ENCODE measurements around the gene PLGRKT. TPM values are rescaled to one million over a fixed set of nuclear protein-coding genes. Genes with fewer than 3 reads are reported as not detected.
"Not testable (repeated sequence)": the region's sequence is repeated elsewhere in the genome, so short reads cannot be mapped to it uniquely, and the experiment has no call there.

The PLGRKT gene
- total RNA-seq, 1 donor from 2014 or later = 12.4 TPM

- DNase-seq (ENCODE audit: low read depth, low spot score) = no peak
These were observed 53.3 kb downstream of the PLGRKT start for GRCh38 chr9:5384436-5384835.

DNA sequence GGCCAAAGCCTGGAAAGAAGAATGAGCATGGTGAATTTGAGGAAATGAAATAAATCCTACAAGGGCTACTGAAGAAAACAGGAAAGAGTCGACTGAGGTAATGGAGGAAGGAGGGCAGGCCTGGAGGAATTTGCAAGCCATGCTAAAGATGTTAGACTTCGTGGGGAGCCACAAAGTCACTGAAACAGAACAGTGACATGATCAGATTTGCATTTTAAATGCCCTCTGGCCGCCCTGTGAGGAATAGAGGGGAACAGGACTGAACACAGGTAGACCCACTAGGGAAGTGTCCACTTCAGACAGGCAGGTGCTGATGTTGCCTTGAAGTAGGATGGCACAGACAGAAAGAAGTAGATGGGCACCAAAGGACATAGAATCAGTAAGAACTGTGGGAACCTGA, 55.2 kb downstream of the PLGRKT start:
- no peak for DNase-seq (ENCODE audit: low read depth, low spot score)

DNA sequence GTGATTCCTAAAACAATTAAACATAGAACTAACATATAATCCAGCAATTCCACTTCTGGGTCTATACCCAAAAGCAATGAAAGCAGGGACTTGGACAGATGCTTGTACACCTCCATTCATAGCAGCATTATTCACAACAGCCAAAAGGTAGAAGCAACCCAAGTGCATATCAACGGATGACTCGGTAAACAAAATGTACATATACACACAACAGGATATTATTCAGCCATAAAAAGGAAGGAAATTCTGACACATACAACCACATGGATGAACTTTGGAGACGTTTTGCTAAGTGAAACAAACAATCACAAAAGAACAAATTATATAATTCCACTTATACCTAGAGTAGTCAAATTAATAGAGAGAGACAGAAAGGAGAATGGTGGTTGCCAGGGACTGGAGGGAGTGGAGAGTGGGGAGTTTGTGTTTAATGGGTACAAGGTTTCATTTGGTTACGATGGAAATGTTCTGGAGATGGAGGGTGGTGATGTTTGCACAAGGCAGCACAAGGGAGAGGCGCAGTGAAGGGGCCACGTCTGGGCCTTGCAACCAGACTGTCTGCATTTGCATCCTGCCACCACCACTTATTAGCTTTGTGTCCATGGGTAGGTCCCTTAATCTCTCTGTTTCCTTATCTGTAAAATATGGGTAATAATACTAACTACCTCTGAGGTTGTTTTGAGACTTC, 61.8 kb downstream of the PLGRKT start:
- DNase-seq (ENCODE audit: low read depth, low spot score) = peak; percentile 58

GRCh38 chr9:5375091-5375490, 62.6 kb downstream of the PLGRKT start:
- DNase-seq (ENCODE audit: low read depth, low spot score) = no peak

DNA sequence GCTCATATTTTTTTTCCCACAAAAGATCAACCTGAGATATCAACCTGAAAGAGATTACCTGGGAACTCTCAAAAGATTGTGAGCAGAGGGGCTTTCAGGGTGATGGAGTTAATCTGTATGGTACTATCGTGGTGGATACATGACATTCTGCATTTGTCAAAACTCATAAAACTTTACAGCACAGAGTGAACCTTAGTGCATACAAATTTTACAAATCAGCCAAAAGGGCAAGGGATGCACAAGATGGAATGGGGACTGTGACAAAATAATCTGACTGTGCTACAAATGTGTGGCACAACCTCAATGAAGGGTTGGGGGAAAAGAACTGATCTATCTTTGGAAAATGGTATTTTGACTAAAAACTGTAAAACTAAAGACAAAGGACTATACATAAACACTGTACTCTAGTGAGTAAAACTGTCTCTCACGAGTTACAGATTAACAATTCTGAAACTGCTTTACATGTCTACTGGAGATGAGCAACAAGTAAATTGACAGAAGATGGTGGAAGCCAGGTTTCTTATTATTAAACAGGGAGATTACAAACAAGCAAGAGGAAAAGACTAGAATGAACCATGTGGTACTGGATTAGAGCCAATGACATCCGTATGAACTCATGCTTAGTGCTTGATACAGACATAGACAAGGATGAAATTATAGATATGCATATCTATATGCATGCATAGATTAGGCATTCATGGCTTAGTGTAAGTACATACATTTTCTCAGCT, 73.3 kb downstream of the PLGRKT start:
- peak; percentile 22 for DNase-seq (ENCODE audit: low read depth, low spot score)

GRCh38 chr9:5361326-5362010, 76.3 kb downstream of the PLGRKT start:
- DNase-seq (ENCODE audit: low read depth, low spot score) = no peak

- DNase-seq (ENCODE audit: low read depth, low spot score) = no peak
These were observed 77.4 kb downstream of the PLGRKT start for GRCh38 chr9:5360341-5360740.

- DNase-seq (ENCODE audit: low read depth, low spot score) = no peak
These were observed 80.2 kb downstream of the PLGRKT start for GRCh38 chr9:5357431-5358105.

DNA sequence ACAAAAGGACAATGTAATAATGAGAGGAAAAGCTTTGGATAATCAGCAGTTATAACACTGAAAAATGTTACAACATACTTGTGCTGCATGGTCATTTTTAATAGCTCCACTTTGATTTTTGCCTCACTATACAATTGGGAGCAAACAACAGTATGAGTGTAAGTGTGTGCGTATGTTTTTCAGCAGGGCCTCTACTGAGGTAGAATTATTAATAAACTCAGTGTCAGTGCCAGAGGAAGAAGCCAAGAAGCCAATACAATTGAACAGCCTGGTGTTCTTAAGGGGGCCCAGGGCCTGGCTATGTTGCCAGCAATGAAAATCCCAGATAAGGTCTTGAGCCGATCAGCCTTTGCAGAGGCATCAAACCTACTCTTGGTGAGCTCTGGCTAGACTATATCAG, 81.9 kb downstream of the PLGRKT start:
- no peak for DNase-seq (ENCODE audit: low read depth, low spot score)

- DNase-seq (ENCODE audit: low read depth, low spot score) = no peak
These were observed 82.5 kb downstream of the PLGRKT start for GRCh38 chr9:5355226-5355625.

GRCh38 chr9:5354184-5354583, 83.5 kb downstream of the PLGRKT start:
- DNase-seq (ENCODE audit: low read depth, low spot score) = no peak

DNA sequence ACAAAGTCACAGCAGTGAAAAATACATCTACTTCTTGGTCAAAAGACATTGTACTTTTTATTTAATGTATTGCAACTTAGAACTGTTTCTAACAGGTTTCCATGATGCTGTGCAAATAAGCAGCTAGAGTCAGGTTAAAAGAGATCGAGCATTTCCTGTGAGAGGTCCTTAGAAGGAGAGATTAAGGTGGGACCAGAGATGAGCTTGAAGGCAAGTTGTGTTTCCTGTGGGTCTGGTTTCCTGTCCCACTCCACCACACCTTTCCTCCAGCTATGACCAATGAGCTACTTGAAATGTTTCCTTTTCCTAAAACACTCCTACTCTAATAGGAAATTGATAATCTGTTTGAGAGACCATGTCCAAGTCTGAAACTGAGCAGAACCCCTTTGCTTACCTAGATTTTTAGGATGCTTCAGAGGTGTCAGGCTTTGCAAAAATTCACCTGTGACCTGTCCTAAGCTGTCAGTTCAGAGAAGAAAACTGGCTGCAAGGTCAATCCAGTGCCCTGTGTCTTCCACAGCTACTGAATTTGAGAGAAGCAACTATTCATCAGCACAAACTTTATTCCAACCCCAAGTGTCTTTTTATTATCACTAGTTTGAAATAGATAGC, 85.0 kb downstream of the PLGRKT start:
- no peak for DNase-seq (ENCODE audit: low read depth, low spot score)

DNA sequence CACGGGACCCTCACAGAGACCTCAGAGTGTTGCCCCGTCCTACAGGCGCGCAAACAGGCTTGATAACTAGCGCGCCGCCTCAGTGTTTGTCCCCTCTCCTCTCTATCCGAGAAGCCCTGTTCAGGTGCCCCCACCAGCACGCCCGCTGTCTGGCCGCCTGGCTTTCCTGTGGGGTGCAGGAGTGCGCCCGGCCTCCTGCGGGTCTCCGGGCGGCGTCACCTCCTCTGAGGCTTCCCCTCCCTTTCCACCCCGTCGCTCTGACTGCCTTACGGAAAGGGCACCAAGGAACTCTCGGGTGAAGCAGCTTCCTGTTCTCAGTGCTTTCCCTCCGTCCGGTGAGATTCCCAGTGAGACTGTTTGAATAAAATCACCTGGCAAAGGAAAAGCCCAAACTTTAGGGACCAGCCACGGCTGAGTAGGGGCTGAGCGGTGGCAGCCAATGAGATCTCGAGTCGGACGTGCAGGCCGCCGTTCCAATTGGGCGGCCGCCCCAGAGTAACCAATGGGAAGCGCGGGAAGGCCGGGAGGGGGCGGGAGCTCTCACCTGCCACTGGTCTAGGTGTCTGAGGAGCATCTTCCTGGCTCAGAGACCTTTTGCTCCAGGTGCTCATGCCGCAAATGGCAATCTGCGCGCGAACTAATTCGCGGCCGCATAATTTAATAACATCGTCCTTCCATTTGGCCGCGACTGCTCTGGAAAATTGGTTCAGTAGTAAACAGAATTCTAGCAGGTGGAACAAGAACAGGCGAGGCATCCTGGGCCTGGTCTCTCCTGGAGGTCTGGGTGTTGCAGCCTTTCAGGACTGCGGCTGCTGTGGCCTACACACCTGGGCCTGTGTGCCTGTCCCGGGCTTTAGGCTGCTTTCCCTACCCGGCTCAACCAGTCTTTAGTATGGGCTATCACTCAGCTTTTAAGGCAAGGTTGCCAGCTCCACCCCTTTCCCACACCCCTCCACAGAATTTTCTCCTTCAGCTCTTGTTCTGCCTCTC, 98.4 kb downstream of the PLGRKT start, which contains the start of gene RLN1:
Gene RLN1, minus strand, starts transcription at position 885 of the 990 bp plus-strand sequence. Its CDS starts 130 bp downstream, at position 755.
- DNase-seq (ENCODE audit: low read depth, low spot score) = not testable (repeated sequence)

GRCh38 chr9:5336688-5337087, 101.0 kb downstream of the PLGRKT start:
- DNase-seq (ENCODE audit: low read depth, low spot score) = no peak

DNA sequence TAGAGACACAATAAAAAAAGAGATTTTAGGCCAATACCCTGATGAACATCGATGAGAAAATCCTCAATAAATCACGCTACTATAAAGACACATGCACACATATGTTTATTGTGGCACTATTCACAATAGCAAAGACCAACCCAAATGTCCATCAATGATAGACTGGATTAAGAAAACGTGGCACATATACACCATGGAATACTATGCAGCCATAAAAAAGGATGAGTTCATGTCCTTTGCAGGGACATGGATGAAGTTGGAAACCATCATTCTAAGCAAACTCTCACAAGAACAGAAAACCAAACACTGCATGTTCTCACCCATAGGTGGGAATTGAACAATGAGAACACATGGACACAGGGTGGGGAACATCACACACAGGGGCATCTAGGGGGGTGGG, 106.4 kb downstream of the PLGRKT start:
- DNase-seq (ENCODE audit: low read depth, low spot score) = not testable (repeated sequence)

DNA sequence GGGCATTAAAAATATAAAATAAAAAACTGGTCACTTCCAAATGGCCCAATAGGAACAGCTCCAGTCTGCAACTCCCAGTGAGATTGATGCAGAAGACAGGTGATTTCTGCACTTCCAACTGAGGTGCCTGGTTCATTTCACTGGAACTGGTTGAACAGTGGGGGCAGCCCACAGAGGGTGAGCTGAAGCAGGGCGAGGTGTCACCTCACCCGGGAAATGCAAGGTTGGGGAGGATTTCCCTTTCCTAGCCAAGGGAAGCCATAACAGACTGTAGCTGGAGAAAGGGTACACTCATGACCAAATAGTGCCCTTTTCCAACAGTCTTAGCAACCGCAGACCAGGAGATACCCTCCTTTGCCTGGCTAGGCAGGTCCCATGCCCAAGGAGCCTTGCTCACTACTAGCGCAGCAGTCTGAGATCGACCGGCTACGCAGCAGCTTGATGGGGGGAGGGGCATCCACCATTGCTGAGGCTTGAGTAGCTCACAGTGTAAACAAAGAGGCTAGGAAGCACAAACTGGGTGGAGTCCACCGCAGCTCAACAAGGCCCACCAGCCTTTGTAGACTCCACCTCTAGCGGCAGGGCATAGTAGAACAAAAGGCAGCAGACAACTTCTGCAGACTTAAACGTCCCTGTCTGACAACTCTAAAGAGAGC, 110.7 kb downstream of the PLGRKT start:
- no peak for DNase-seq (ENCODE audit: low read depth, low spot score)

GRCh38 chr9:5326187-5326586, 111.5 kb downstream of the PLGRKT start:
- DNase-seq (ENCODE audit: low read depth, low spot score) = no peak

DNA sequence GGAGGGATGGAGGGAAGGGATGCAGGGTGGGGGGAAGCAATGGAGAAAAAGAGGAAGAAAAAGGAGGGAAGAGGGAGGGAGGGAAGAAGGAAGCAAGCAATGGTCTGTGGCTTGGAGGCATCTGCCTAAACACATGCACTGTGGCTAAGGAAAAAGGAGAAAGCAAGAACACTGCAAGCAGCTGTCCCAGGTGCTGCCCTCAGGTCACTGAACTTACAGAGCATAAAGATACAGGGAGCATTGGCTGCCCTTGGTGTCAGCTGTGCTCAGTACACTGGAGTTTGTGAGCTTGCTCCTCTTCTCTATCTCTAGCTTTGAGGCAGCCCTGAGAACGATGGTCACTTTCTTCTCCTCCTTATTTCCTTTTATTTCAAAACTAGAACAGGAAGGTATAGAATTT, 116.1 kb downstream of the PLGRKT start:
- DNase-seq (ENCODE audit: low read depth, low spot score) = not testable (repeated sequence)

GRCh38 chr9:5321058-5321457, 116.7 kb downstream of the PLGRKT start:
- DNase-seq (ENCODE audit: low read depth, low spot score) = no peak

GRCh38 chr9:5316406-5316805, 121.3 kb downstream of the PLGRKT start:
- not testable (repeated sequence) for DNase-seq (ENCODE audit: low read depth, low spot score)

All from pulmonary artery endothelial cell (primary cell).